HepG2 (cell line): Measurements from ENCODE around the gene SNAI1. TPM values are rescaled to one million over a fixed set of nuclear protein-coding genes. Genes with fewer than 3 reads are reported as not detected.
A peak's percentile ranks its signal among the peaks of the same experiment; 100 is the strongest.

Experiments
- EHMT2 ChIP-seq: fragments of 200-600 bp; sonication (generic); IDR thresholded peaks from 2 replicates; pipeline ENCODE4 v1.7.0; 2017; ENCODE audit warnings: antibody characterized with exemption, low read depth, low read length, borderline replicate concordance
- FOSL2 ChIP-seq: sonication (generic); formaldehyde crosslinking; IDR thresholded peaks from 2 replicates; pipeline ENCODE4 v1.4.0; 2020; ENCODE audit warnings: missing genetic modification reagents
- FOXA1 ChIP-seq, 2 experiments: fragments of 450-650 bp in 1 of 2; sonication (generic) in 1 of 2; formaldehyde crosslinking in 1 of 2; IDR thresholded peaks; 2 replicates each; pipeline versions ENCODE4 v1.4.0 to v1.6.1; 2016 to 2020; ENCODE audit warnings: missing genetic modification reagents in 1 of 2
- HNRNPUL1 ChIP-seq: fragments of 200-400 bp; formaldehyde crosslinking; IDR thresholded peaks from 2 replicates; pipeline ENCODE4 v1.6.1; 2017; ENCODE audit warnings: low read depth, mild to moderate bottlenecking, low read length, moderate library complexity
- MYNN ChIP-seq: sonication (generic); formaldehyde crosslinking; IDR thresholded peaks from 2 replicates; pipeline ENCODE4 v1.4.0; 2020; ENCODE audit warnings: mild to moderate bottlenecking, low read depth, missing genetic modification reagents
- NFRKB ChIP-seq: fragments of 450-650 bp; IDR thresholded peaks from 2 replicates; pipeline ENCODE4 v1.6.1; 2017
- SIN3A ChIP-seq: IDR thresholded peaks from 2 replicates; pipeline ENCODE4 v1.6.1; 2011; ENCODE audit warnings: low read depth, mild to moderate bottlenecking, control low read depth, low read length, borderline replicate concordance
- SMARCE1 ChIP-seq: fragments of 450-650 bp; IDR thresholded peaks from 2 replicates; pipeline ENCODE4 v1.6.1; 2017; ENCODE audit warnings: borderline replicate concordance
- TP53 ChIP-seq: sonication (generic); formaldehyde crosslinking; conservative IDR thresholded peaks from 2 replicates; pipeline ENCODE4 v1.4.0; 2020; ENCODE audit warnings: missing genetic modification reagents
- ZBTB42 ChIP-seq: sonication (generic); formaldehyde crosslinking; IDR thresholded peaks from 2 replicates; pipeline ENCODE4 v1.5.0; 2020; ENCODE audit warnings: mild to moderate bottlenecking, missing genetic modification reagents
- ZNF17 ChIP-seq: sonication (generic); formaldehyde crosslinking; IDR thresholded peaks from 2 replicates; pipeline ENCODE4 v1.5.0; 2020; ENCODE audit warnings: mild to moderate bottlenecking, missing genetic modification reagents
- ZNF326 ChIP-seq: sonication (generic); formaldehyde crosslinking; IDR thresholded peaks from 2 replicates; pipeline ENCODE4 v1.4.0; 2020; ENCODE audit warnings: missing genetic modification reagents, borderline replicate concordance
- ZNF850 ChIP-seq: sonication (generic); formaldehyde crosslinking; conservative IDR thresholded peaks from 2 replicates; pipeline ENCODE4 v1.9.0; 2021; ENCODE audit warnings: mild to moderate bottlenecking, missing genetic modification reagents
- ZNF891 ChIP-seq: sonication (generic); formaldehyde crosslinking; IDR thresholded peaks from 2 replicates; pipeline ENCODE4 v1.5.0; 2020; ENCODE audit warnings: mild to moderate bottlenecking, missing genetic modification reagents
- polyA plus RNA-seq, 8 experiments: library from polyadenylated mRNA; depleted of rRNA in 3 of 8; stranded (reverse) in 7 of 8; unstranded in 1 of 8; fragments of >200 nt; fragmentation: Illumina TruSeq in 4 of 8; extraction: Trizol in 4 of 8; gene quantifications; 2 replicates each; pipeline versions ENCODE4 v1.2.1 to v1.2.3, GENCODE V29; 2011 to 2016; ENCODE audit warnings: low read depth in 4 of 8, missing spikeins in 1 of 8, mixed read lengths in 1 of 8; ENCODE audit not compliant: insufficient read depth in 1 of 8
- total RNA-seq, 5 experiments: library from RNA; depleted of rRNA; stranded (reverse); fragments of >200 nt; fragmentation: Illumina TruSeq; extraction: Trizol; gene quantifications; 2 replicates each; pipeline ENCODE4 v1.2.3, GENCODE V29; 2016; ENCODE audit warnings: low read depth in 1 of 5
- TF ChIP-seq, protein P1 (sequence below): IDR thresholded peaks from 2 replicates; pipeline ENCODE4 v1.6.1; 2016
- TF ChIP-seq, protein P2 (sequence below): sonication (generic); formaldehyde crosslinking; IDR thresholded peaks from 2 replicates; pipeline ENCODE4 v1.4.0; 2020; ENCODE audit warnings: mild to moderate bottlenecking, missing genetic modification reagents
- TF ChIP-seq, protein P3 (sequence below): sonication (generic); IDR thresholded peaks from 2 replicates; pipeline ENCODE4 v1.6.1; 2016; ENCODE audit warnings: low read depth, borderline replicate concordance
- TF ChIP-seq, protein P4 (sequence below), 2 experiments: IDR thresholded peaks; 2 replicates each; pipeline ENCODE4 v1.6.1; 2011 to 2012; ENCODE audit warnings: low read length in 2 of 2, borderline replicate concordance in 1 of 2, low read depth in 1 of 2, mild to moderate bottlenecking in 1 of 2, moderate library complexity in 1 of 2
- TF ChIP-seq, protein P5 (sequence below), 2 experiments: sonication (generic) in 1 of 2; formaldehyde crosslinking in 1 of 2; IDR thresholded peaks; 2 replicates each; pipeline versions ENCODE4 v1.5.1 to v1.6.1; 2011 to 2020; ENCODE audit warnings: borderline replicate concordance in 1 of 2, low read depth in 1 of 2, low read length in 1 of 2, mild to moderate bottlenecking in 1 of 2, missing genetic modification reagents in 1 of 2, moderate library complexity in 1 of 2
- TF ChIP-seq, protein P6 (sequence below): sonication (generic); formaldehyde crosslinking; IDR thresholded peaks from 2 replicates; pipeline ENCODE4 v1.5.0; 2020; ENCODE audit warnings: missing genetic modification reagents, mild to moderate bottlenecking, borderline replicate concordance
- TF ChIP-seq, protein P7 (sequence below): IDR thresholded peaks from 2 replicates; pipeline ENCODE4 v1.6.1; 2012; ENCODE audit warnings: inconsistent platforms

The SNAI1 gene
- total and polyA plus RNA-seq, 2 of the 13 experiments (the other 11 are each of a cell fraction or from before 2014, with no cell fraction given) = 1.3 to 1.4 TPM

DNA sequence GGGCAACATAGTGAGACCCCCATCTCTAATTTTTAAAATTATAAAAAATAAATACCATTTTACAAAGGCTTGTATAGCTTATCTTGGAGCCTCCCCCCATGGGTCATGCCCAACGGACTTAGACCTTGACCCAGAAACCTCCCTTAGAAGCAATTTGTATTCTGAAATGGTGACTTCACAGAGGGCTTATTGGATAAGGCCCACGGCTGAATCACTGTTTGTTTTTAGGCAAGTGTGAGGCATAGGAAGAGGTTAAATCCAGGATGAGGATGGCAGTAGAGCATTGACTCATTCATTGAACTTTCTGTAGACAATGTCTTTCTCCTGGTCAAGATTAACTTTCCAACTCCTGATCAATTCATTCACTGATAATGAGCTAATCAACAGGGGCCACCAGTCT is 6.2 kb upstream of the SNAI1 start (continued):
- TF ChIP-seq, protein P1, sequence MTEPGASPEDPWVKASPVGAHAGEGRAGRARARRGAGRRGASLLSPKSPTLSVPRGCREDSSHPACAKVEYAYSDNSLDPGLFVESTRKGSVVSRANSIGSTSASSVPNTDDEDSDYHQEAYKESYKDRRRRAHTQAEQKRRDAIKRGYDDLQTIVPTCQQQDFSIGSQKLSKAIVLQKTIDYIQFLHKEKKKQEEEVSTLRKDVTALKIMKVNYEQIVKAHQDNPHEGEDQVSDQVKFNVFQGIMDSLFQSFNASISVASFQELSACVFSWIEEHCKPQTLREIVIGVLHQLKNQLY (CRISPR knock-in tag) = no peak
- no peak for TF ChIP-seq HNRNPUL1
- TF ChIP-seq, protein P2, sequence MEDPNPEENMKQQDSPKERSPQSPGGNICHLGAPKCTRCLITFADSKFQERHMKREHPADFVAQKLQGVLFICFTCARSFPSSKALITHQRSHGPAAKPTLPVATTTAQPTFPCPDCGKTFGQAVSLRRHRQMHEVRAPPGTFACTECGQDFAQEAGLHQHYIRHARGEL (CRISPR knock-in tag) = no peak
- no peak for TF ChIP-seq ZNF850 (CRISPR knock-in tag)
- TF ChIP-seq, protein P3, sequence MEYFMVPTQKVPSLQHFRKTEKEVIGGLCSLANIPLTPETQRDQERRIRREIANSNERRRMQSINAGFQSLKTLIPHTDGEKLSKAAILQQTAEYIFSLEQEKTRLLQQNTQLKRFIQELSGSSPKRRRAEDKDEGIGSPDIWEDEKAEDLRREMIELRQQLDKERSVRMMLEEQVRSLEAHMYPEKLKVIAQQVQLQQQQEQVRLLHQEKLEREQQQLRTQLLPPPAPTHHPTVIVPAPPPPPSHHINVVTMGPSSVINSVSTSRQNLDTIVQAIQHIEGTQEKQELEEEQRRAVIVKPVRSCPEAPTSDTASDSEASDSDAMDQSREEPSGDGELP = no peak
- TF ChIP-seq EHMT2 = 0 out of 2 replicates have a peak, but pooled peaks have one; percentile 74
- TF ChIP-seq FOXA1 (IDR thresholded peaks at IDR 0.05) = no peak
- TF ChIP-seq FOXA1 (CRISPR knock-in tag; IDR thresholded peaks at IDR 0.05) = peak; percentile 78
- TF ChIP-seq ZBTB42 (CRISPR knock-in tag) = no peak
- no peak for TF ChIP-seq ZNF17 (CRISPR knock-in tag)
- TF ChIP-seq, protein P4, sequence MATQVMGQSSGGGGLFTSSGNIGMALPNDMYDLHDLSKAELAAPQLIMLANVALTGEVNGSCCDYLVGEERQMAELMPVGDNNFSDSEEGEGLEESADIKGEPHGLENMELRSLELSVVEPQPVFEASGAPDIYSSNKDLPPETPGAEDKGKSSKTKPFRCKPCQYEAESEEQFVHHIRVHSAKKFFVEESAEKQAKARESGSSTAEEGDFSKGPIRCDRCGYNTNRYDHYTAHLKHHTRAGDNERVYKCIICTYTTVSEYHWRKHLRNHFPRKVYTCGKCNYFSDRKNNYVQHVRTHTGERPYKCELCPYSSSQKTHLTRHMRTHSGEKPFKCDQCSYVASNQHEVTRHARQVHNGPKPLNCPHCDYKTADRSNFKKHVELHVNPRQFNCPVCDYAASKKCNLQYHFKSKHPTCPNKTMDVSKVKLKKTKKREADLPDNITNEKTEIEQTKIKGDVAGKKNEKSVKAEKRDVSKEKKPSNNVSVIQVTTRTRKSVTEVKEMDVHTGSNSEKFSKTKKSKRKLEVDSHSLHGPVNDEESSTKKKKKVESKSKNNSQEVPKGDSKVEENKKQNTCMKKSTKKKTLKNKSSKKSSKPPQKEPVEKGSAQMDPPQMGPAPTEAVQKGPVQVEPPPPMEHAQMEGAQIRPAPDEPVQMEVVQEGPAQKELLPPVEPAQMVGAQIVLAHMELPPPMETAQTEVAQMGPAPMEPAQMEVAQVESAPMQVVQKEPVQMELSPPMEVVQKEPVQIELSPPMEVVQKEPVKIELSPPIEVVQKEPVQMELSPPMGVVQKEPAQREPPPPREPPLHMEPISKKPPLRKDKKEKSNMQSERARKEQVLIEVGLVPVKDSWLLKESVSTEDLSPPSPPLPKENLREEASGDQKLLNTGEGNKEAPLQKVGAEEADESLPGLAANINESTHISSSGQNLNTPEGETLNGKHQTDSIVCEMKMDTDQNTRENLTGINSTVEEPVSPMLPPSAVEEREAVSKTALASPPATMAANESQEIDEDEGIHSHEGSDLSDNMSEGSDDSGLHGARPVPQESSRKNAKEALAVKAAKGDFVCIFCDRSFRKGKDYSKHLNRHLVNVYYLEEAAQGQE (IDR thresholded peaks at IDR 0.05; ENCODE audit: borderline replicate concordance in 1 of 2, low read depth in 1 of 2, low read length in 2 of 2) = no peak
- no peak for TF ChIP-seq TP53
- TF ChIP-seq, protein P5, sequence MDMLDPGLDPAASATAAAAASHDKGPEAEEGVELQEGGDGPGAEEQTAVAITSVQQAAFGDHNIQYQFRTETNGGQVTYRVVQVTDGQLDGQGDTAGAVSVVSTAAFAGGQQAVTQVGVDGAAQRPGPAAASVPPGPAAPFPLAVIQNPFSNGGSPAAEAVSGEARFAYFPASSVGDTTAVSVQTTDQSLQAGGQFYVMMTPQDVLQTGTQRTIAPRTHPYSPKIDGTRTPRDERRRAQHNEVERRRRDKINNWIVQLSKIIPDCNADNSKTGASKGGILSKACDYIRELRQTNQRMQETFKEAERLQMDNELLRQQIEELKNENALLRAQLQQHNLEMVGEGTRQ (IDR thresholded peaks at IDR 0.05; ENCODE audit: low read depth, low read length) = no peak
- TF ChIP-seq, protein P5 (CRISPR knock-in tag; IDR thresholded peaks at IDR 0.05; ENCODE audit: borderline replicate concordance) = no peak
- no peak for TF ChIP-seq ZNF891 (CRISPR knock-in tag)
- TF ChIP-seq SIN3A = no peak
- TF ChIP-seq, protein P6, sequence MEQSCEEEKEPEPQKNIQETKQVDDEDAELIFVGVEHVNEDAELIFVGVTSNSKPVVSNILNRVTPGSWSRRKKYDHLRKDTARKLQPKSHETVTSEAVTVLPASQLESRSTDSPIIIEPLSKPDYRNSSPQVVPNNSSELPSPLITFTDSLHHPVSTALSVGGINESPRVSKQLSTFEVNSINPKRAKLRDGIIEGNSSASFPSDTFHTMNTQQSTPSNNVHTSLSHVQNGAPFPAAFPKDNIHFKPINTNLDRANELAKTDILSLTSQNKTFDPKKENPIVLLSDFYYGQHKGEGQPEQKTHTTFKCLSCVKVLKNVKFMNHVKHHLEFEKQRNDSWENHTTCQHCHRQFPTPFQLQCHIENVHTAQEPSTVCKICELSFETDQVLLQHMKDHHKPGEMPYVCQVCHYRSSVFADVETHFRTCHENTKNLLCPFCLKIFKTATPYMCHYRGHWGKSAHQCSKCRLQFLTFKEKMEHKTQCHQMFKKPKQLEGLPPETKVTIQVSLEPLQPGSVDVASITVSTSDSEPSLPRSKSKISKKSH = no peak
- TF ChIP-seq SMARCE1 = no peak
- peak; percentile 93 for TF ChIP-seq FOSL2 (CRISPR knock-in tag)
- TF ChIP-seq ZNF326 (CRISPR knock-in tag) = no peak
- TF ChIP-seq, protein P7, sequence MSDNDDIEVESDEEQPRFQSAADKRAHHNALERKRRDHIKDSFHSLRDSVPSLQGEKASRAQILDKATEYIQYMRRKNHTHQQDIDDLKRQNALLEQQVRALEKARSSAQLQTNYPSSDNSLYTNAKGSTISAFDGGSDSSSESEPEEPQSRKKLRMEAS = no peak
- no peak for TF ChIP-seq MYNN (CRISPR knock-in tag)
- TF ChIP-seq NFRKB = no peak
